Iris pigment epithelial cell (primary cell): ENCODE measurements around the gene MYO10.
"Not testable (repeated sequence)": the region's sequence is repeated elsewhere in the genome, so short reads cannot be mapped to it uniquely, and the experiment has no call there.

Experiments
- DNase-seq: peaks from one replicate; pipeline ENCODE4 v3.0.0-alpha.2; 2011; ENCODE audit warnings: low read depth

The MYO10 gene

GRCh38 chr5:16784088-16784487, 152.0 kb downstream of the MYO10 start:
- peak; percentile 78 for DNase-seq

GRCh38 chr5:16781828-16782626, 154.1 kb downstream of the MYO10 start:
- no peak for DNase-seq

- DNase-seq: no peak
Measured at GRCh38 chr5:16780325-16780724, 155.8 kb downstream of the MYO10 start.

GRCh38 chr5:16777432-16777831, 158.7 kb downstream of the MYO10 start:
- DNase-seq: no peak

- peak; percentile 33 for DNase-seq
Measured at GRCh38 chr5:16776611-16777251, 159.4 kb downstream of the MYO10 start.

GRCh38 chr5:16774806-16775205, 161.3 kb downstream of the MYO10 start:
- peak; percentile 78 for DNase-seq

GRCh38 chr5:16773991-16774390, 162.1 kb downstream of the MYO10 start:
- peak; percentile 54 for DNase-seq

GRCh38 chr5:16772556-16772955, 163.5 kb downstream of the MYO10 start:
- no peak for DNase-seq

- no peak for DNase-seq
Measured at GRCh38 chr5:16768184-16768583, 167.9 kb downstream of the MYO10 start.

GRCh38 chr5:16763211-16763610, 172.9 kb downstream of the MYO10 start:
- DNase-seq: no peak

- DNase-seq: peak; percentile 16
Measured at GRCh38 chr5:16759147-16759773, 176.8 kb downstream of the MYO10 start.

- no peak for DNase-seq
Measured at GRCh38 chr5:16757989-16758501, 178.0 kb downstream of the MYO10 start.

GRCh38 chr5:16757577-16757976, 178.5 kb downstream of the MYO10 start:
- DNase-seq: not testable (repeated sequence)

GRCh38 chr5:16757146-16757545, 178.9 kb downstream of the MYO10 start:
- DNase-seq: no peak

- no peak for DNase-seq
Measured at GRCh38 chr5:16756692-16757091, 179.4 kb downstream of the MYO10 start.

GRCh38 chr5:16755641-16756040, 180.4 kb downstream of the MYO10 start:
- no peak for DNase-seq

GRCh38 chr5:16754601-16755000, 181.5 kb downstream of the MYO10 start:
- DNase-seq: no peak

GRCh38 chr5:16754086-16754485, 182.0 kb downstream of the MYO10 start:
- no peak for DNase-seq

GRCh38 chr5:16750445-16750844, 185.6 kb downstream of the MYO10 start:
- no peak for DNase-seq

GRCh38 chr5:16749626-16750025, 186.5 kb downstream of the MYO10 start:
- DNase-seq: no peak

GRCh38 chr5:16744164-16744880, 191.8 kb downstream of the MYO10 start:
- DNase-seq: peak; percentile 19

GRCh38 chr5:16742938-16743337, 193.2 kb downstream of the MYO10 start:
- DNase-seq: peak; percentile 25
